Lung (tissue), 12 donors: ENCODE data around the gene HSD3B7. TPM values are rescaled to one million over a fixed set of nuclear protein-coding genes. Genes with fewer than 3 reads are reported as not detected.

Source experiments
- ATAC-seq: fragments of 200-7000 bp; cut with Tn5 transposase; one replicate; pipeline ENCODE4 v1.9.1; 2020; ENCODE audit warnings: moderate number of reproducible peaks; ENCODE audit not compliant: insufficient read depth, low FRiP score
- DNase-seq, 3 donors: peaks; one replicate each; pipeline ENCODE4 v3.0.0-alpha.2; 2013 to 2017
- H3K27ac ChIP-seq, 2 donors: one replicate each; pipeline ENCODE4 v1.5.1; 2013; ENCODE audit warnings: mild to moderate bottlenecking in 2 of 2, moderate library complexity in 2 of 2, control low read depth in 1 of 2, inconsistent platforms in 1 of 2, low read depth in 1 of 2, low read length in 1 of 2
- H3K27me3 ChIP-seq, 3 donors: one replicate each; pipeline ENCODE4 v1.5.1; 2013; ENCODE audit warnings: low read length in 2 of 3; ENCODE audit not compliant: control insufficient read depth in 3 of 3, insufficient read depth in 3 of 3
- H3K36me3 ChIP-seq, 4 donors: one replicate each; pipeline ENCODE4 v1.5.1; 2013; ENCODE audit warnings: low read length in 4 of 4, mild to moderate bottlenecking in 1 of 4, moderate library complexity in 1 of 4; ENCODE audit not compliant: control insufficient read depth in 4 of 4, insufficient read depth in 4 of 4
- H3K4me1 ChIP-seq, 5 donors: one replicate each; pipeline ENCODE4 v1.5.1; 2013; ENCODE audit warnings: low read length in 5 of 5, mild to moderate bottlenecking in 2 of 5, moderate library complexity in 1 of 5; ENCODE audit not compliant: control insufficient read depth in 5 of 5, insufficient read depth in 5 of 5
- H3K4me3 ChIP-seq: one replicate; pipeline ENCODE4 v1.5.1; 2013; ENCODE audit warnings: mild to moderate bottlenecking, control low read depth, moderate library complexity
- H3K9ac ChIP-seq, 2 donors: one replicate each; pipeline ENCODE4 v1.5.1; 2013; ENCODE audit warnings: low read length in 2 of 2, control low read depth in 1 of 2; ENCODE audit not compliant: insufficient read depth in 1 of 2
- H3K9me3 ChIP-seq, 4 donors: one replicate each; pipeline ENCODE4 v1.5.1; 2013; ENCODE audit warnings: low read length in 3 of 4, mild to moderate bottlenecking in 1 of 4, moderate library complexity in 1 of 4; ENCODE audit not compliant: control insufficient read depth in 4 of 4, insufficient read depth in 3 of 4
- WGBS, 2 donors: extraction: QIAGEN DNeasy Blood & Tissue Kit; methylation state at CpG; one replicate each; pipeline ENCODE4 v1.1.7; 2013; 5-methylcytosine and 5-hydroxymethylcytosine counted together
- polyA plus RNA-seq, 2 donors: library from polyadenylated mRNA; stranded (reverse); fragments of 200-250 nt; gene quantifications; one replicate each; pipeline ENCODE4 v1.2.1, GENCODE V29; 2013
- total RNA-seq, 2 donors: library from RNA; depleted of rRNA in 1 of 2; stranded (reverse); fragments of >200 nt in 1 of 2; gene quantifications; one replicate each; pipeline ENCODE4 v1.2.1, GENCODE V29; 2014 to 2021
- TF ChIP-seq, protein P1 (sequence below): IDR thresholded peaks from 2 replicates; pipeline ENCODE4 v1.5.1; 2012; ENCODE audit warnings: mild to moderate bottlenecking; ENCODE audit errors: control extremely low read depth, extremely low read depth
- donor health status: control.
- donor health status: control.
- donor health status: Bipolar disorder and iron deficiency.
- donor health status: healthy.
- donor health status: DM: yes; HTN: yes; CAD: no.

HSD3B7 gene
- total and polyA plus RNA-seq, 4 donors = 6.2 to 34.5 (median 20.7) TPM

DNA sequence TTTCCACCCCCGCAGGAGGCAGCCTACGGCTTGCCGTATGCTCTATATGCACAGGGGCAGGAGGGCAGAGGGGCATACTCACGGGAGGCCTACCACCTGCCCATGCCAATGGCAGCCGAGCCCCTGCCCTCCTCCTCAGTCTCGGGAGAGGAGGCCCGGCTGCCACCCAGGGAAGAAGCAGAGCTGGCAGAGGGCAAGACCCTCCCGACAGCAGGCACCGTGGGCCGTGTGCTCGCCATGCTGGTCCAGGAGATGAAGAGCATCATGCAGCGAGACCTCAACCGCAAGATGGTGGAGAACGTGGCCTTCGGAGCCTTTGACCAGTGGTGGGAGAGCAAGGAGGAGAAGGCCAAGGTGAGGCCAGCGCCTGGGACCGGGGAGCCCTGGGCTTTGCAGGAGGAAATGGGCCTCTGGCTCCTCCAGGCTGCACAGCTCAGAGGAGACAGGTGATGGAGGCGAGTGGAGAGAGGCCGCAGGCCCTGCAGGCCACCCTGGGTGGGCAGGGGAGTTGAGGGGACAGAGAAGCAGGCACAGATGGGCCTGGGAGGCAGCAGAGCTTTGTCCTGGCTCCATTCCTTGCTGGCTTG is 18.9 kb upstream of the HSD3B7 start:
- Histone ChIP-seq H3K9me3 (no peaks in the 10 kb centered on the region), H3K4me1 (no peaks in the 10 kb centered on the region), H3K4me3 (no peak overlapping the region), H3K27ac (no peak overlapping the region), H3K27me3 (no peaks in the 10 kb centered on the region), H3K36me3 (peaks cover 41 to 68% (median 49%) of the 10 kb centered on the region in 4 donors), H3K9ac (no peak overlapping the region)
- ATAC-seq (no peak), DNase-seq (no peak)
- TF ChIP-seq, protein P1, sequence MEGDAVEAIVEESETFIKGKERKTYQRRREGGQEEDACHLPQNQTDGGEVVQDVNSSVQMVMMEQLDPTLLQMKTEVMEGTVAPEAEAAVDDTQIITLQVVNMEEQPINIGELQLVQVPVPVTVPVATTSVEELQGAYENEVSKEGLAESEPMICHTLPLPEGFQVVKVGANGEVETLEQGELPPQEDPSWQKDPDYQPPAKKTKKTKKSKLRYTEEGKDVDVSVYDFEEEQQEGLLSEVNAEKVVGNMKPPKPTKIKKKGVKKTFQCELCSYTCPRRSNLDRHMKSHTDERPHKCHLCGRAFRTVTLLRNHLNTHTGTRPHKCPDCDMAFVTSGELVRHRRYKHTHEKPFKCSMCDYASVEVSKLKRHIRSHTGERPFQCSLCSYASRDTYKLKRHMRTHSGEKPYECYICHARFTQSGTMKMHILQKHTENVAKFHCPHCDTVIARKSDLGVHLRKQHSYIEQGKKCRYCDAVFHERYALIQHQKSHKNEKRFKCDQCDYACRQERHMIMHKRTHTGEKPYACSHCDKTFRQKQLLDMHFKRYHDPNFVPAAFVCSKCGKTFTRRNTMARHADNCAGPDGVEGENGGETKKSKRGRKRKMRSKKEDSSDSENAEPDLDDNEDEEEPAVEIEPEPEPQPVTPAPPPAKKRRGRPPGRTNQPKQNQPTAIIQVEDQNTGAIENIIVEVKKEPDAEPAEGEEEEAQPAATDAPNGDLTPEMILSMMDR = no peak
- 95 to 99% methylated on average over 19 of the region's 19 CpGs for WGBS, 2 donors

DNA sequence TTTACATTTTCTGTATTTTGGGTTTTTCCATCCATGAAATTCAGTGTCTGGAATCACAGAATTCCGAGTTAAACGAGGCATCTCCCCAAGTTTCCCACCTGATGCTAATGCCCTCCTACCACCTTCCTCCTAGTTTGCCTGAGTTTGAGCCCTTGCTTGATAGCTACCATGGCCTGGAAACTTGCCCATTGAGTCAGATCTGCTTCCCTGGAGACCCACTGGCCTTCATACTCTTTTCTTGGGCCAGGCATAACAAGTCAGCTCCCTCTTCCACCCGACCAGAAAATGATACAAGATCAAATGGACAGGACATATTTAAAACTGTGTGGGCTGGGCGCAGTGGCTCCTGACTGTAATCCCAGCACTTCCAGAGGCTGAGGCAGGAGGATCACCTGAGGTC is 17.2 kb upstream of the HSD3B7 start:
- no peak for ATAC-seq
- Histone ChIP-seq H3K9me3 (no peaks in the 10 kb centered on the region), H3K4me3 (no peak overlapping the region), H3K4me1 (no peaks in the 10 kb centered on the region), H3K36me3 (peaks cover 44 to 68% (median 53%) of the 10 kb centered on the region in 4 donors), H3K27me3 (no peaks in the 10 kb centered on the region), H3K9ac (no peak overlapping the region), H3K27ac (no peak overlapping the region)
- no peak for DNase-seq
- TF ChIP-seq, protein P1 = no peak
- 93 to 95% methylated on average over 4 of the region's 4 CpGs for WGBS, 2 donors

DNA sequence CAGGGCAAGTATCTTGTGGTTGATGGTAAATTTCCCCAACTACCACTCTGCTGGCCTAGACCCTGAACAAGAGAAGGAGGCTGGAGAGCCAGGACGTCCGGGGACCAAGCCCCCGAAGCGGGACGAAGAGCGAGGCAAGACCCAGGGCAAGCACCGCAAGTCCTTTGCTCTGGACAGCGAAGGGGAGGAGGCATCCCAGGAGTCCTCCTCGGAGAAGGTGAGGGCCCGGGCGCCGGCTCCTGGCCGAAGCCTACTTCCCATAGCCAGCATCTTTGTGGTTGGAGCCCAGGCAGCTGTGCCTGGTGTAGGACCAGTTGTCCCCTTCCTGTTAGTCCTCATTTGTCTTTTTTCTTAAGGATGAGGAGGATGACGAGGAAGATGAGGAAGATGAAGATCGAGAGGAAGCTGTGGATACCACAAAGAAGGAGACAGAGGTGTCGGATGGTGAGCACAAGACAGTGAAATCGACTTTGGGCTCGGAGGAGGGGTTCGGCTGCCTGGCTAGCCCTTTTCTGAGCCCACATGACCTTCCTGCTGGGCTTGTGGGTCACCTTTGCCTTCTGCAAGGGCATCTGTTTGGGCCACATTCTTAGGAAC is 15.7 kb upstream of the HSD3B7 start:
- no peak for ATAC-seq
- no peak for DNase-seq
- H3K4me3 ChIP-seq = no peak overlapping the region
- H3K9me3 ChIP-seq = no peaks in the 10 kb centered on the region
- H3K9ac ChIP-seq = no peak overlapping the region
- H3K36me3 ChIP-seq = peaks cover 42 to 75% (median 61%) of the 10 kb centered on the region in 4 donors
- no peak overlapping the region for H3K27ac ChIP-seq
- TF ChIP-seq, protein P1 = no peak
- WGBS, 2 donors = 96% methylated on average over 19 of the region's 19 CpGs
- no peaks in the 10 kb centered on the region for H3K27me3 ChIP-seq
- H3K4me1 ChIP-seq = no peaks in the 10 kb centered on the region

DNA sequence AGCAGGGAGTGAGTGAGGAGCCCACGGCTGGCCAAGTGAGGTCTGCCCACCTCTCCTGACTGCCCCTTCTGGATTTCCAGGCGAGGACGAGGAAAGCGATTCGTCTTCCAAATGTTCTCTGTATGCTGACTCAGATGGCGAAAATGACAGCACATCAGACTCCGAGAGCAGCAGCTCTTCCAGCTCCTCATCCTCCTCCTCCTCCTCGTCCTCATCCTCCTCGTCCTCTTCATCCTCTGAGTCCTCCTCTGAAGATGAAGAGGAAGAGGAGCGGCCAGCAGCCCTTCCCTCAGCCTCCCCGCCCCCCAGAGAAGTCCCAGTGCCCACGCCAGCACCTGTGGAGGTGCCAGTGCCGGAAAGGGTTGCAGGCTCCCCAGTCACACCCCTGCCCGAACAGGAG is 13.7 kb upstream of the HSD3B7 start:
- no peak for ATAC-seq
- TF ChIP-seq, protein P1 = no peak
- Histone ChIP-seq H3K4me1 (no peaks in the 10 kb centered on the region), H3K9me3 (no peaks in the 10 kb centered on the region), H3K9ac (no peak overlapping the region), H3K27me3 (no peaks in the 10 kb centered on the region), H3K27ac (no peak overlapping the region), H3K4me3 (no peak overlapping the region), H3K36me3 (peaks cover 27 to 68% (median 59%) of the 10 kb centered on the region in 4 donors)
- 95 to 96% methylated on average over 14 of the region's 14 CpGs for WGBS, 2 donors
- no peak for DNase-seq
